Jurkat, Clone E6-1 (cell line): ENCODE results near the gene CSF2. TPM values are rescaled to one million over a fixed set of nuclear protein-coding genes. Genes with fewer than 3 reads are reported as not detected.
A peak's percentile ranks its signal among the peaks of the same experiment; 100 is the strongest.

Source experiments
- DNase-seq: peaks from one replicate; pipeline ENCODE4 v3.0.0-alpha.2; 2011; ENCODE audit warnings: low read depth, low spot score
- H3K4me3 ChIP-seq: 2 replicates; pipeline ENCODE4 v1.5.1; 2011; ENCODE audit warnings: mild to moderate bottlenecking, low read length, control low read depth, moderate library complexity
- polyA plus RNA-seq: library from polyadenylated mRNA; unstranded; fragments of >200 nt; gene quantifications from one replicate; pipeline ENCODE4 v1.2.1, GENCODE V29; 2012; ENCODE audit warnings: missing spikeins; ENCODE audit not compliant: insufficient read length, insufficient read depth

The CSF2 gene
- polyA plus RNA-seq, result not detected

- no peak for DNase-seq
Measured at GRCh38 chr5:132073231-132074013, at the start of gene CSF2. Gene CSF2 (plus strand): TSS chr5:132073789. CDS start chr5:132073824, 35 bp downstream.

GRCh38 chr5:132024117-132024435 is 49.5 kb upstream of the CSF2 start:
- H3K4me3 ChIP-seq, result no peak overlapping the region

More at GRCh38 chr5:132073231-132074013, at the start of gene CSF2:
- H3K4me3 ChIP-seq, result no peak within 1 kb of the TSS

GRCh38 chr5:132024789-132025402 is 48.7 kb upstream of the CSF2 start:
- no peak for DNase-seq
- H3K4me3 ChIP-seq, result no peak overlapping the region

More at GRCh38 chr5:132024117-132024435, 49.5 kb upstream of the CSF2 start:
- DNase-seq, result no peak

GRCh38 chr5:132025403-132025971 is 48.1 kb upstream of the CSF2 start:
- H3K4me3 ChIP-seq, result no peak overlapping the region
- DNase-seq, result no peak

GRCh38 chr5:132026516-132027008 is 47.0 kb upstream of the CSF2 start:
- H3K4me3 ChIP-seq, result no peak overlapping the region
- DNase-seq, result peak; percentile 37

- no peak overlapping the region for H3K4me3 ChIP-seq
- no peak for DNase-seq
Measured at GRCh38 chr5:132027027-132027426, 46.6 kb upstream of the CSF2 start.

- no peak overlapping the region for H3K4me3 ChIP-seq
- no peak for DNase-seq
Measured at GRCh38 chr5:132029609-132030330, 43.8 kb upstream of the CSF2 start.

GRCh38 chr5:132030610-132031009 is 43.0 kb upstream of the CSF2 start:
- DNase-seq, result no peak

GRCh38 chr5:132032196-132032595 is 41.4 kb upstream of the CSF2 start:
- H3K4me3 ChIP-seq, result no peak overlapping the region
- no peak for DNase-seq

More at GRCh38 chr5:132030610-132031009, 43.0 kb upstream of the CSF2 start:
- no peak overlapping the region for H3K4me3 ChIP-seq

- no peak for DNase-seq
- no peak overlapping the region for H3K4me3 ChIP-seq
Measured at GRCh38 chr5:132033122-132033521, 40.5 kb upstream of the CSF2 start.

- DNase-seq, result no peak
Measured at GRCh38 chr5:132037353-132037752, 36.2 kb upstream of the CSF2 start.

GRCh38 chr5:132044207-132044606 is 29.4 kb upstream of the CSF2 start:
- DNase-seq, result no peak
- H3K4me3 ChIP-seq, result no peak overlapping the region

More at GRCh38 chr5:132037353-132037752, 36.2 kb upstream of the CSF2 start:
- no peak overlapping the region for H3K4me3 ChIP-seq

GRCh38 chr5:132046880-132047299 is 26.7 kb upstream of the CSF2 start:
- H3K4me3 ChIP-seq, result no peak overlapping the region
- no peak for DNase-seq

GRCh38 chr5:132049093-132049492 is 24.5 kb upstream of the CSF2 start:
- no peak overlapping the region for H3K4me3 ChIP-seq
- DNase-seq, result no peak

GRCh38 chr5:132049559-132049958 is 24.0 kb upstream of the CSF2 start:
- no peak overlapping the region for H3K4me3 ChIP-seq

GRCh38 chr5:132050136-132050535 is 23.5 kb upstream of the CSF2 start:
- DNase-seq, result no peak
- H3K4me3 ChIP-seq, result no peak overlapping the region

More at GRCh38 chr5:132049559-132049958, 24.0 kb upstream of the CSF2 start:
- DNase-seq, result no peak

GRCh38 chr5:132050661-132051552 is 22.7 kb upstream of the CSF2 start:
- H3K4me3 ChIP-seq, result no peak overlapping the region
- DNase-seq, result no peak

GRCh38 chr5:132052520-132052919 is 21.1 kb upstream of the CSF2 start:
- no peak overlapping the region for H3K4me3 ChIP-seq
- no peak for DNase-seq
